ENCODE measurements around the gene C19orf47. TPM values are rescaled to one million over a fixed set of nuclear protein-coding genes. Genes with fewer than 3 reads are reported as not detected.
A peak's percentile ranks its signal among the peaks of the same experiment; 100 is the strongest.

The C19orf47 gene
- total RNA-seq, 1 donor from 2014 or later = 17.4 TPM

- Histone ChIP-seq H3K9me3 (no peaks in the 10 kb centered on the region), H3K4me3 (peak overlapping the region; percentile 24 to 48), H3K36me3 (peaks cover 0 to 31% of the 10 kb centered on the region in 2 donors), H3K27ac (peak overlapping the region; percentile 15), H3K27me3 (no peaks in the 10 kb centered on the region), H3K4me1 (peaks cover 19% of the 10 kb centered on the region)
- intact Hi-C loops (cut with DNase I) = no loop called here
- TF ChIP-seq POLR2A (IDR thresholded peaks at IDR 0.05) (no peak), POLR2AphosphoS5 (IDR thresholded peaks at IDR 0.05; ENCODE audit: insufficient read depth in 1 of 2, low read depth in 1 of 2) (peak in 1 of 2 donors; percentile 46)
- DNase-seq (ENCODE audit: extremely low spot score in 2 of 2) = no peak
These were observed 17.6 kb upstream of the C19orf47 start for GRCh38 chr19:40365613-40366401.

- TF ChIP-seq CTCF (IDR thresholded peaks at IDR 0.05) = no peak
- Histone ChIP-seq H3K36me3 (peaks cover 0 to 23% of the 10 kb centered on the region in 2 donors), H3K4me1 (peaks cover 19% of the 10 kb centered on the region), H3K9me3 (no peaks in the 10 kb centered on the region), H3K27me3 (no peaks in the 10 kb centered on the region), H3K4me3 (no peak overlapping the region), H3K27ac (peak overlapping the region; percentile 15)
- no peak for DNase-seq (ENCODE audit: extremely low spot score in 2 of 2)
- intact Hi-C loops (cut with DNase I) = no loop called here
These were observed 16.8 kb upstream of the C19orf47 start for GRCh38 chr19:40365010-40365409.

GRCh38 chr19:40363069-40363468, 14.9 kb upstream of the C19orf47 start:
- Histone ChIP-seq H3K4me3 (no peak overlapping the region), H3K27ac (no peak overlapping the region), H3K27me3 (no peaks in the 10 kb centered on the region), H3K4me1 (peaks cover 19% of the 10 kb centered on the region), H3K36me3 (peaks cover 0 to 10% of the 10 kb centered on the region in 2 donors), H3K9me3 (no peaks in the 10 kb centered on the region)
- TF ChIP-seq POLR2AphosphoS5 (IDR thresholded peaks at IDR 0.05; ENCODE audit: insufficient read depth in 1 of 2, low read depth in 1 of 2) (no peak), CTCF (IDR thresholded peaks at IDR 0.05) (no peak), POLR2A (IDR thresholded peaks at IDR 0.05) (no peak)
- intact Hi-C loops (cut with DNase I) = no loop called here
- DNase-seq (ENCODE audit: extremely low spot score in 2 of 2) = no peak

GRCh38 chr19:40362160-40362559, 14.0 kb upstream of the C19orf47 start:
- H3K4me1 ChIP-seq = peaks cover 19% of the 10 kb centered on the region
- TF ChIP-seq CTCF (IDR thresholded peaks at IDR 0.05) (no peak), POLR2AphosphoS5 (IDR thresholded peaks at IDR 0.05; ENCODE audit: insufficient read depth in 1 of 2, low read depth in 1 of 2) (no peak), POLR2A (IDR thresholded peaks at IDR 0.05) (no peak)
- intact Hi-C loops (cut with DNase I) = no loop called here

GRCh38 chr19:40360708-40361241, 12.6 kb upstream of the C19orf47 start:
- no peaks in the 10 kb centered on the region for H3K9me3 ChIP-seq
- no peak overlapping the region for H3K27ac ChIP-seq
- H3K4me3 ChIP-seq = no peak overlapping the region
- no peaks in the 10 kb centered on the region for H3K27me3 ChIP-seq
- no peak for DNase-seq (ENCODE audit: extremely low spot score in 2 of 2)
- H3K36me3 ChIP-seq = no peaks in the 10 kb centered on the region
- peaks cover 9% of the 10 kb centered on the region for H3K4me1 ChIP-seq
- intact Hi-C loops (cut with DNase I) = no loop called here
- TF ChIP-seq POLR2A (IDR thresholded peaks at IDR 0.05) = no peak
- TF ChIP-seq POLR2AphosphoS5 (IDR thresholded peaks at IDR 0.05; ENCODE audit: insufficient read depth in 1 of 2, low read depth in 1 of 2) = no peak
- no peak for TF ChIP-seq CTCF (IDR thresholded peaks at IDR 0.05)

More at GRCh38 chr19:40362160-40362559, 14.0 kb upstream of the C19orf47 start:
- Histone ChIP-seq H3K27ac (no peak overlapping the region), H3K9me3 (no peaks in the 10 kb centered on the region), H3K27me3 (no peaks in the 10 kb centered on the region), H3K36me3 (peaks cover 0 to under 1% of the 10 kb centered on the region in 2 donors), H3K4me3 (no peak overlapping the region)
- DNase-seq (ENCODE audit: extremely low spot score in 2 of 2) = no peak

Data from vagina (tissue), 2 donors.